Activated CD4-positive, CD25-positive, alpha-beta regulatory T cell treated with anti-CD3 and anti-CD28 coated beads, Interleukin-2, amount 50 U/mL, for 16 hours (primary cell): ENCODE data around the gene CACNA1I.

ENCODE experiments used
- DNase-seq: peaks from one replicate; pipeline ENCODE4 v3.0.0-alpha.2; 2020; ENCODE audit warnings: low read depth, low spot score

Gene CACNA1I

DNA sequence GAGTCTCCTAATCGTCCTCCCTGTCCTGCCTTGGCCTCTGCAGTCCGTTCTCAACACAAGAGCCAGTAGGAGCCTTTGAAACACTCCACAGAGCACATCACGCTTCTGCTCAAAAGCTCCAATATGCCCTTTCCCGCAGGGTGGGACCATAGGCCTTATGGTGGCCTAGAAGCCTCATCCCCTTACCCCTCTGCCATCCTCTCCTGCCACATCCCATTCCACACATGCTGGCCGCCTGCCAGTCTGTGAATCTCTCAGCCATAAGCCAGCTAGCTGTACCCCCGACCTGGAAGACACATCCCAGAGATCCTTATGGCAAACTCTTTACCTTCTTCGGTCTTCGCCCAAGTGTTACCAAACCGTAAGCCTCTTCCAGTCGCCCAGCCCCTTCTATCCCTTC lies 165.2 kb downstream of the CACNA1I start:
- no peak for DNase-seq

GRCh38 chr22:39738746-39739145 lies 168.2 kb downstream of the CACNA1I start:
- DNase-seq, result no peak
